ENCODE data around the gene OPN3.

Gene OPN3

GRCh38 chr1:241548008-241548407 is 92.2 kb downstream of the OPN3 start:
- CTCF ChIA-PET = no interaction called here
- Histone ChIP-seq H3K27ac (ENCODE audit: extremely low read depth, low read depth, low read length) (no peak overlapping the region), H3K36me3 (ENCODE audit: control insufficient read depth in 2 of 2, insufficient read depth in 1 of 2, low read length in 2 of 2) (no peaks in the 10 kb centered on the region), H3K4me3 (ENCODE audit: low read depth, low read length) (no peak overlapping the region), H3K4me1 (ENCODE audit: control insufficient read depth, insufficient read depth, low read length) (no peaks in the 10 kb centered on the region), H3K9me3 (ENCODE audit: control insufficient read depth, insufficient read depth, low read depth, low read length) (no peaks in the 10 kb centered on the region)
- no peak for TF ChIP-seq ZNF561 (tag by site-specific recombination; IDR thresholded peaks at IDR 0.05; ENCODE audit: borderline replicate concordance)
- no peak for TF ChIP-seq ZNF707 (tag by site-specific recombination; IDR thresholded peaks at IDR 0.05)
- no peak for TF ChIP-seq KLF8 (tag by site-specific recombination; IDR thresholded peaks at IDR 0.05)
- TF ChIP-seq ZNF692 (tag by site-specific recombination; IDR thresholded peaks at IDR 0.05) = no peak
- TF ChIP-seq ZNF391 (tag by site-specific recombination; IDR thresholded peaks at IDR 0.05; ENCODE audit: borderline replicate concordance, low read depth) = no peak
- TF ChIP-seq ZNF433 (tag by site-specific recombination; IDR thresholded peaks at IDR 0.05; ENCODE audit: low read depth) = no peak
- TF ChIP-seq ZNF837 (tag by site-specific recombination; IDR thresholded peaks at IDR 0.05) = no peak
- TF ChIP-seq ZNF324 (tag by site-specific recombination; IDR thresholded peaks at IDR 0.05) = no peak
- no peak for TF ChIP-seq ZNF148 (tag by site-specific recombination; IDR thresholded peaks at IDR 0.05; ENCODE audit: borderline replicate concordance)
- TF ChIP-seq ZNF426 (tag by site-specific recombination; IDR thresholded peaks at IDR 0.05) = no peak
- TF ChIP-seq ZNF624 (tag by site-specific recombination; IDR thresholded peaks at IDR 0.05) = no peak
- no peak for TF ChIP-seq RBAK (tag by site-specific recombination; IDR thresholded peaks at IDR 0.05)
- TF ChIP-seq ZNF354C (tag by site-specific recombination; IDR thresholded peaks at IDR 0.05; ENCODE audit: borderline replicate concordance, low read depth) = no peak
- TF ChIP-seq ZNF302 (tag by site-specific recombination; IDR thresholded peaks at IDR 0.05; ENCODE audit: low read depth) = no peak
- TF ChIP-seq ZNF626 (tag by site-specific recombination; IDR thresholded peaks at IDR 0.05) = no peak
- no peak for TF ChIP-seq ZNF350 (tag by site-specific recombination; IDR thresholded peaks at IDR 0.05)
- TF ChIP-seq GLIS2 (tag by site-specific recombination; IDR thresholded peaks at IDR 0.05) = no peak
- POLR2A ChIA-PET = no interaction called here

All from HEK293 (cell line).